GM04503 (cell line): ENCODE data around the gene RFX3.

Experiments used
- DNase-seq: peaks from one replicate; pipeline ENCODE4 v3.0.0-alpha.2; 2012; ENCODE audit warnings: low read depth

Gene RFX3

DNA sequence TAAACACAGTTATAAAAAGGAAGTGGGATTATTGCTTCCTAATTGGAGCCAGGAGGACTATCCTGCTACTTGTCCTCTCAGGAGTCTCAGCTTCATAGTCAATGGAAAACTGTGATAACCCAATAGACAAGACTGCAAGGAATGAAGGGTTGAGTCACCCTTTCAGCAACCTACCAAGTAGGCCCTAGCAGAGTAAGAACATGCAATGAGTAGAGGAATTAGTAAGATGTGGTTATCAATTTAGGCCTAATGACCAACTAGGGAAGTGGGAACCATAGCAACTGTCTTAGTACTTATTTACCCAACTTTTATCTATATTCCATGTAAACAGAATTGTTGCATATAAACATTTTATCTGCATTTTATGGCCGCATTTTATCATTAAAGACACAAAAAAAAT lies 310.1 kb downstream of the RFX3 start:
- DNase-seq = no peak

DNA sequence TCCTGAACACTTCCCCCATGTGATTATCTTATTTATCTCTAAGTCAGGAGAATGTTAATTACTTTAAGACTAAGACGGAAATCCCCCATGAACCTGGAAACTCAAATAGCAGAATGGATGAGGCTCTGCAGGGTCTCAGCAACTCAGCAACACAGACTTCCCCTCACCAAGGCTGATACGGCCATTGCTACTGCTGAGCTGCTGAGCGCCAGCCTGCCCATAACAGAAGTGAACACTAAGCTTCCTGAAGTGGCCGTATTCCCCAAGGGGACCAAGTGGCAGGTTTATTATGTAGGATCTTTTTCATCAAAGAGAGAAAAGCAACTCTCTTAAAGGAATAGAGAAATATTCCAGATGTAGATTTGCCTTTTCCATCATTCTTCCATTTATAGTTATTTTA lies 311.1 kb downstream of the RFX3 start:
- no peak for DNase-seq

DNA sequence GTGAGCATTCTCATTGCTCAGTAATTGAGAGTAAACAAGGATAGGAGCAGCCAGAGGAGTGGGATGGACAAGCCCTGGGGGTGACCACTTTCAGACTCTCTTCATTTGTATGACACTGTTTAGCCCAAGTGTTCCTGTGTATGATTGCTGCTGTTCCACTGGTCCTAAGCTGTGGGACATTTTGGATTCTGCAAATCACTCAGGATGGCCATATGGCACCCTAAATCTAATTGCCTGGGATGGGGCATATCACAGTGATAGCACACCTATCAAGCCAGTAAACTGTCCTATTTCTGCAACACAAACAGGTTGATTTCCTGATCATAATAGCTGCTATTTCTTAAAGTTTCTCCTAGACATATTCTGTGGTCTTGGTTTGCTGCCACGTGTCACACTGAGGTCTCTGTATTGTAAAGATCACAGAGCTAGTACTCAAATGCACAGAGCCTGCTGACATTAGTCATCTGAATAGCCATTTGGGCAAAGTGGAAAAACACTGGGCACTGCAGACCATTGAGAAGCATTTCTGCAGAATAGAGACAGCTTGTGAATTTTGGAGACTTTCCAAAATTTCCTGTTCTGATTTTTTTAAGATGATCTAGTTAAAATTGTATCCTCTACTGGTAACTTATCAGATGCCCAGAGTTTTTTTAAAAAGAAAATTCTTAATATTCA lies 320.2 kb downstream of the RFX3 start:
- no peak for DNase-seq

DNA sequence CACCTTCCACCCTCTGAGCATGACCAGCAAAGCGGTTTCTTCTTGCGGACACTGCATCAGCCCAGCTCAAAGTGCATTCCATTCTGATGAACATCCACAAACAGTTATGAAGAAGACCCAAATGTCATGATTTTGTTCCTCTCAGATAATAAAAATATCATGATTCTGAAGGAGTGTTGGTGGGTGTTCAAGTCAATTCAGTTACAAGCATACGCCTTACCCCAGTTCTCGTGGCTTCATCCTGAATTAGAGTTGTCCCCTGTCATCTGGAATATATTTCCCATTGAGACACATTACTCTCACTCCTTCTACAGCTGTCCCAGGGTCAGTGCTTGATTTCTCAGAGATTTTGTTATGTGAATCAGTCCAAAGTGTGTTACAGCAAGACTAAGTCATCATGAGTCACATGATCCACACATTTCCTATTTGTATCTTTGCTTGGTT lies 325.4 kb downstream of the RFX3 start:
- DNase-seq = peak; percentile 61

GRCh38 chr9:3193791-3194190 lies 332.0 kb downstream of the RFX3 start:
- no peak for DNase-seq

GRCh38 chr9:3191715-3192114 lies 334.1 kb downstream of the RFX3 start:
- DNase-seq = no peak

- no peak for DNase-seq
Measured at GRCh38 chr9:3189113-3189861, 336.5 kb downstream of the RFX3 start.

GRCh38 chr9:3186751-3187150 lies 339.1 kb downstream of the RFX3 start:
- DNase-seq = no peak

DNA sequence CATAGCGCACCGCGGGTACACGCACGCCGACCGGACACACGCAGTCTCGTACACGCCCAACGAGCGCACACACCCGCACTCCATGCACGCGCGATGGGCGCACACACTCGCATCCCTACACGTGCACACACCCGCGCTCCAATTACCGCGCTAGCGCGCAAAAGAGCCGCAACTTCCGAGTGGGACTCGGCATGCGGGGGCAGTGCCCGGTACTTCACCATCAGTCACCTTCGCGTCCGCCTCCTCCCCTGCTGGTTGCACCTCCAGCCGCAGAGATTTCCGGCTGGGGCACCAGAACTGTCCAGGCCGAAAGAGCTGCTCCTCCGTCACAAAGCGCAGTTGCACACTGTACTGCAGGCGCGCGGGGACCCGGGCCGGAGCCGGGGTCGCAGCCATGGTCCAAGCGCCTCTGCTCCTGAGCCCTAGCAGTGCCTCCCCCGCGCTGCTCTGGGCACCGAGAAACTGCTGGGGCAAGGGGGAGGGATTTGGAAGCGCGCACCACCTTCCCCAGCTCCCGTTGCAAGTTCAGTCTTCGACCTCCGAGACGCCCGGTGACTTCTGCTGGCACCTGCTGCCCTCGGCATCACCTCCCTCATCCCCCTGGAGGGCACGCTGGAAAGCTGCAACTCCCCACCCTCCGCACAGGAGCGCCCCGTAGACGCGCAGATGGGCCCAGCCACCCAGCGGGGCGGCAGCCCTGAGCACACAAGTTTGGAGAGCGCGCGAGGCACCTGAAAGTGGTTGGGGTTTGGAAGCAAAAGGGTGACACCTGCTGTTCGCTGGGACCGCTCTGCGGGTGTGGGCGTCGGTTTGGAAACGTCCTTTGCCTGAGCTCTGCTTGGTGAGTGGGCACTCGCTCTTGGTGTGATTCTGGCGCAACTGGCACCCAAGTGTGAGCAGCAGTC lies 344.5 kb downstream of the RFX3 start:
- DNase-seq = no peak

DNA sequence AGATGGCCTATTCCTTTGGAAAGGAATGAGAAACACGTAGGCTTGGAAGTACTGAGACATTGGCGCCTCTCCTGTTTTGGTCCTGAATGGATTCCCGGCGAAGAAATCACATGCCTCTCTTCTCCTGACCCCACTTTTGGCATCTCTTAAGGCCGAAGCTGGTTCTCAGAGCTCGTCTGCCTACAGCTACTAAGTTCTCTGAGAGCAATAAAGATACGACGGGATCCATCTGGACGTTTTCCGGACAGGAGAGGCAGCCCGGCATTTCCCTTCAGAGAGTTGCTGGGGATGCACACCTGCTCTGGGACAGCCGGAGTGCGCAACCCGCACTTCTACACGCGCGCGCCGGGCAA lies 345.1 kb downstream of the RFX3 start:
- no peak for DNase-seq

GRCh38 chr9:3179711-3180110 lies 346.1 kb downstream of the RFX3 start:
- DNase-seq = peak; percentile 21

DNA sequence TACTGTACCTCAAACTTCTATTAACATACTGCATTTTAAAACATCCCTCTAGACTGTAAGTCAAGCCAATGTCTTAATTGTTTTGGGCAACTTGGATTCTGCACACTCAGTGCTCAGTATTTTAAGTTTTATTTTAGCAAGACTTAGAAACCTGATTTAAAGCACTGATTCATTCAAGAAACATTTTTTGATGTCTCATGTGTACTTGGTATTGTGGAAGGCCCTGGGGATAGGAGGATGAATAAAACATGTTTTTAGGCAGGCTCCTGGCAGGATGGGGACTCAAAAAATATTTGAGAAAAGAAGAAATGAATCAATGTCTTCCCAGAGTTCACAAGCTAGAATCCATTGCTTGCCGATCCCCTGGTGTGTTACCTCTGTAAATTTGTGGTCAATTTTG lies 347.9 kb downstream of the RFX3 start:
- peak; percentile 54 for DNase-seq

- no peak for DNase-seq
Measured at GRCh38 chr9:3177146-3177761, 348.5 kb downstream of the RFX3 start.

- no peak for DNase-seq
Measured at GRCh38 chr9:3173374-3173773, 352.4 kb downstream of the RFX3 start.

DNA sequence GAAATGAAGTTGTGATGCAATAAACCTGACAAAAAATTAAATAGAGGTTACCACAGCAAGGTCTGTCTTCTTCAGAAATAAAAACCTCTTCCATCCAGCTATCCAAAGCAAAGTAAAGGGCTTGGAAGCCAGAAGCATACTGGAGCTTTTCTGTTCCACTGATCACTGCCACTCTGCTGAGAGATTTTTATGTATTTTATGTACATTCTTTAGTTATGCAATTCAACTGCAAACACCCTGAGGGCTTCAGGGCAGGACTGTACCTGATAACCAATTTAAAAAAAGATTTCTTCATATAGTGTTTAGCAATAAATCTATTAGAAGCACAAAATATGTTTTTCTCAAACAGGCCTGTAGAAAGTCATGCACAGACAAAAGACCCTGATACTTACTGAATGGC lies 355.0 kb downstream of the RFX3 start:
- no peak for DNase-seq
